Measurements from ENCODE around the gene AMOTL2.

DNA sequence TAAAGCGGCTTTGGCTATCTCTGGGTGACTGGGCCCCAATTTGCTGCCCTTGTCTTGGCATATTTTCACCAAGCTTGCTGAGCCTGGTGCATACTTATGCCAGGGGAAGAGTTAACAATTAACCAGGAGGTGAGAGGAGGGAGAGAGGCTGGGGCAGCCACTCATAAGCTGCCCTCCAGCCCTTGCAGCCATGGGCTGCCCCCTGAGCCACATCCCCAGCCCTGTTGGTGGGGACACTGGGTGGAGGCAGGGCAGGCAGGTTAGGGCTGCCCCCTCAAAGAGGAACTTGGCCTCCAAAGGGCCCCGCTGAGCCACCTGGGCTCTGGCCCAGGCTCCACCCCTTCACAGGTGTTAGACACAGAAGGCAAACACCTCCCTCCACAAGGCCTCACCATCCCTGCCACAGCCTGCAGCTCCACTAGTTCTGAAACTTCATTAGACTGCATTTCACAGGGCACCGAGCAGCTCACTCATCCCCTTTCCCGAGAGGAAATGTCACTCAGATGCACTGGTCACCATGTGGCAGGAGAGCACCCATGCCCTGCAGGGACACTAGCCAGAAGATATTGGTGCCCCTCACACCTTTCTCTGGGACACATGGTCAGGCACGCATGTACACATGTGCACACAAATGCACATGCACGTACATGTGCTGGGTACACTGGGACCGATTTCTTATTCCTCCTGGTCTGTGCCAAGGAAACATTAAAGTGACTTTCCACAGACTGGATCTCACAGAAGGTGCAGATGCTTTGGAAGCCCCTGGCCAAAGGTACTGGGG, 20.2 kb downstream of the AMOTL2 start:
- no peak for TF ChIP-seq YY1 (IDR thresholded peaks at IDR 0.05; ENCODE audit: borderline replicate concordance in 1 of 3, control insufficient read depth in 1 of 3, extremely low read depth in 1 of 3, insufficient read depth in 3 of 3, insufficient read length in 1 of 3, insufficient replicate concordance in 2 of 3, low read depth in 1 of 3, low read length in 2 of 3)
- no peak for TF ChIP-seq ELK3 (CRISPR knock-in tag; IDR thresholded peaks at IDR 0.05)
- no peak for TF ChIP-seq NR2F6 (CRISPR knock-in tag; IDR thresholded peaks at IDR 0.05)
- TF ChIP-seq POLR2A (conservative IDR thresholded peaks at IDR 0.05) = no peak
- no peak for TF ChIP-seq POLR2AphosphoS5 (IDR thresholded peaks at IDR 0.05; ENCODE audit: control insufficient read depth, insufficient read depth, low read depth, low read length)
- no peak for TF ChIP-seq ZNF699 (CRISPR knock-in tag; IDR thresholded peaks at IDR 0.05; ENCODE audit: insufficient replicate concordance)
- no peak for TF ChIP-seq POLR2G (IDR thresholded peaks at IDR 0.05; ENCODE audit: low read depth, low read length)
- no peak for TF ChIP-seq EP300 (IDR thresholded peaks at IDR 0.05; ENCODE audit: low read length)
- TF ChIP-seq, protein P1, sequence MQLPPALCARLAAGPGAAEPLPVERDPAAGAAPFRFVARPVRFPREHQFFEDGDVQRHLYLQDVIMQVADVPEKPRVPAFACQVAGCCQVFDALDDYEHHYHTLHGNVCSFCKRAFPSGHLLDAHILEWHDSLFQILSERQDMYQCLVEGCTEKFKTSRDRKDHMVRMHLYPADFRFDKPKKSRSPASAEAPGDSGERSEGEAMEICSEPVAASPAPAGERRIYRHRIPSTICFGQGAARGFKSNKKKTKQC (CRISPR knock-in tag; IDR thresholded peaks at IDR 0.05) = no peak
- TF ChIP-seq, protein P2, sequence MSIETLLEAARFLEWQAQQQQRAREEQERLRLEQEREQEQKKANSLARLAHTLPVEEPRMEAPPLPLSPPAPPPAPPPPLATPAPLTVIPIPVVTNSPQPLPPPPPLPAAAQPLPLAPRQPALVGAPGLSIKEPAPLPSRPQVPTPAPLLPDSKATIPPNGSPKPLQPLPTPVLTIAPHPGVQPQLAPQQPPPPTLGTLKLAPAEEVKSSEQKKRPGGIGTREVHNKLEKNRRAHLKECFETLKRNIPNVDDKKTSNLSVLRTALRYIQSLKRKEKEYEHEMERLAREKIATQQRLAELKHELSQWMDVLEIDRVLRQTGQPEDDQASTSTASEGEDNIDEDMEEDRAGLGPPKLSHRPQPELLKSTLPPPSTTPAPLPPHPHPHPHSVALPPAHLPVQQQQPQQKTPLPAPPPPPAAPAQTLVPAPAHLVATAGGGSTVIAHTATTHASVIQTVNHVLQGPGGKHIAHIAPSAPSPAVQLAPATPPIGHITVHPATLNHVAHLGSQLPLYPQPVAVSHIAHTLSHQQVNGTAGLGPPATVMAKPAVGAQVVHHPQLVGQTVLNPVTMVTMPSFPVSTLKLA (conservative IDR thresholded peaks at IDR 0.05) = no peak

Measured in K562 (cell line).